ENCODE data around the gene DOK5. TPM values are rescaled to one million over a fixed set of nuclear protein-coding genes. Genes with fewer than 3 reads are reported as not detected.

Gene DOK5
- total and polyA plus RNA-seq, 7 donors = 7.4 to 25.5 (median 13.3) TPM

- DNase-seq (no peak), ATAC-seq (no peak)
- TF ChIP-seq, protein P1, sequence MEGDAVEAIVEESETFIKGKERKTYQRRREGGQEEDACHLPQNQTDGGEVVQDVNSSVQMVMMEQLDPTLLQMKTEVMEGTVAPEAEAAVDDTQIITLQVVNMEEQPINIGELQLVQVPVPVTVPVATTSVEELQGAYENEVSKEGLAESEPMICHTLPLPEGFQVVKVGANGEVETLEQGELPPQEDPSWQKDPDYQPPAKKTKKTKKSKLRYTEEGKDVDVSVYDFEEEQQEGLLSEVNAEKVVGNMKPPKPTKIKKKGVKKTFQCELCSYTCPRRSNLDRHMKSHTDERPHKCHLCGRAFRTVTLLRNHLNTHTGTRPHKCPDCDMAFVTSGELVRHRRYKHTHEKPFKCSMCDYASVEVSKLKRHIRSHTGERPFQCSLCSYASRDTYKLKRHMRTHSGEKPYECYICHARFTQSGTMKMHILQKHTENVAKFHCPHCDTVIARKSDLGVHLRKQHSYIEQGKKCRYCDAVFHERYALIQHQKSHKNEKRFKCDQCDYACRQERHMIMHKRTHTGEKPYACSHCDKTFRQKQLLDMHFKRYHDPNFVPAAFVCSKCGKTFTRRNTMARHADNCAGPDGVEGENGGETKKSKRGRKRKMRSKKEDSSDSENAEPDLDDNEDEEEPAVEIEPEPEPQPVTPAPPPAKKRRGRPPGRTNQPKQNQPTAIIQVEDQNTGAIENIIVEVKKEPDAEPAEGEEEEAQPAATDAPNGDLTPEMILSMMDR (IDR thresholded peaks at IDR 0.05) = no peak
- Histone ChIP-seq H3K4me3 (no peak overlapping the region), H3K4me1 (no peaks in the 10 kb centered on the region), H3K9me3 (no peaks in the 10 kb centered on the region), H3K36me3 (ENCODE audit: insufficient read depth in 1 of 2, low read depth in 1 of 2) (peaks cover 0 to 15% of the 10 kb centered on the region in 2 donors), H3K27me3 (ENCODE audit: insufficient read depth in 3 of 3, low read length in 2 of 3) (no peaks in the 10 kb centered on the region), H3K27ac (no peak overlapping the region)
- intact Hi-C loops (cut with DNase I) = no loop called here
Observed at GRCh38 chr20:54590856-54591255, 115.5 kb downstream of the DOK5 start.

- Histone ChIP-seq H3K27me3 (ENCODE audit: insufficient read depth in 3 of 3, low read length in 2 of 3) (no peaks in the 10 kb centered on the region), H3K4me3 (no peak overlapping the region), H3K9me3 (no peaks in the 10 kb centered on the region), H3K27ac (no peak overlapping the region), H3K4me1 (peaks cover 3% of the 10 kb centered on the region), H3K36me3 (ENCODE audit: insufficient read depth in 1 of 2, low read depth in 1 of 2) (peaks cover 0 to 12% of the 10 kb centered on the region in 2 donors)
- ATAC-seq = no peak
- no peak for DNase-seq
- TF ChIP-seq, protein P1 (IDR thresholded peaks at IDR 0.05) = no peak
- intact Hi-C loops (cut with DNase I) = no loop called here
Observed at GRCh38 chr20:54596651-54597050, 121.3 kb downstream of the DOK5 start.

DNA sequence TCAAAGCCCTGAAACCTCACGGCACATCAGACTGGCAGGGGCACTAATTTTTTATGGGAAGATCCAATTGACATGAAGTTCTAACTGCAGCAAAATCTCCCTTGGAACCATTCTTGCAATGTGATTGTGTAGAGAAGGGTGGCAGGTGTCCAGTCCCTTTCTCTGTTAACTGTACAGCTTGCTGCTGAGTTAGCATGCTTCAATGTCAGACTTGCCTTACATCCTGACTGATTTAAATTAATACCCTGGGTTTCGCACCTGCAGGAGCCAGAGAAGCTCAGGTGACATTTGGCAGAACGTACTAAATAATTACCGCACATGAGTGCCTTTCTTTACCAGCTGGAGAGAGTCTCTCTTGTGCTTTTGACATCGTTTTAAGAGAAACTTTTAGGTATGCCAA lies 123.0 kb downstream of the DOK5 start:
- ATAC-seq (no peak), DNase-seq (no peak)
- intact Hi-C loops (cut with DNase I) = no loop called here
- H3K27ac ChIP-seq = no peak overlapping the region
- 31 to 58% (median 43%) methylated on average over 5 of the region's 5 CpGs for WGBS, 3 donors
- no peak overlapping the region for H3K4me3 ChIP-seq
- H3K9me3 ChIP-seq = no peaks in the 10 kb centered on the region
- no peaks in the 10 kb centered on the region for H3K27me3 ChIP-seq (ENCODE audit: insufficient read depth in 3 of 3, low read length in 2 of 3)
- peaks cover 3% of the 10 kb centered on the region for H3K4me1 ChIP-seq
- TF ChIP-seq, protein P1 (IDR thresholded peaks at IDR 0.05) = no peak
- peaks cover 0 to 6% of the 10 kb centered on the region in 2 donors for H3K36me3 ChIP-seq (ENCODE audit: insufficient read depth in 1 of 2, low read depth in 1 of 2)

DNA sequence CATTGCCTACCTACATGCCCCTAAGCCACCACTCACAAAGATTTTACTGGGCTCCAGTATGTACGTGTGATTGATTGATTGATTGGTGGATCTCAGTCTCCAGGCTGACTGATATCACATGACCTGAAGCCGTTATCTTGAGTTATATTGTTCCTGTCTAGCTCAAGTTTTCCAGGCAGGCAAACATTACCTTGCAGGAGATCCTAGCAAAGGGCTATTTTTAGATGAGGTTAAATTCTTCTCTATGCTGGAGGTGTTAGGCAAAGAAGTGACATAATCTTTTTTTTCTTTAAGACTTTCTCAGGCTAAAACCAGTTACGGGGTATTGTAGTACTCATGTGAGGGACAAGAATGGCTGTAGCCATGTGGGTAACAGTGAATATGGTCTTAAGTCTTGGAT lies 125.2 kb downstream of the DOK5 start:
- H3K9me3 ChIP-seq = no peaks in the 10 kb centered on the region
- intact Hi-C loops (cut with DNase I) = no loop called here
- H3K27ac ChIP-seq = no peak overlapping the region
- no peak overlapping the region for H3K4me3 ChIP-seq
- 59 to 73% (median 61%) methylated on average over 3 of the region's 3 CpGs for WGBS, 3 donors
- no peak for DNase-seq
- peaks cover 3% of the 10 kb centered on the region for H3K4me1 ChIP-seq
- H3K36me3 ChIP-seq (ENCODE audit: insufficient read depth in 1 of 2, low read depth in 1 of 2) = no peaks in the 10 kb centered on the region
- TF ChIP-seq, protein P1 (IDR thresholded peaks at IDR 0.05) = no peak
- no peak for ATAC-seq
- H3K27me3 ChIP-seq (ENCODE audit: insufficient read depth in 3 of 3, low read length in 2 of 3) = no peaks in the 10 kb centered on the region

GRCh38 chr20:54601831-54602515 lies 126.6 kb downstream of the DOK5 start:
- no peak overlapping the region for H3K27ac ChIP-seq
- ATAC-seq (no peak), DNase-seq (no peak)
- TF ChIP-seq, protein P1 (IDR thresholded peaks at IDR 0.05) = no peak
- intact Hi-C loops (cut with DNase I) = no loop called here
- no peaks in the 10 kb centered on the region for H3K36me3 ChIP-seq (ENCODE audit: insufficient read depth in 1 of 2, low read depth in 1 of 2)
- H3K4me1 ChIP-seq = peaks cover 3% of the 10 kb centered on the region
- H3K4me3 ChIP-seq = no peak overlapping the region
- no peaks in the 10 kb centered on the region for H3K27me3 ChIP-seq (ENCODE audit: insufficient read depth in 3 of 3, low read length in 2 of 3)
- H3K9me3 ChIP-seq = no peaks in the 10 kb centered on the region
- WGBS, 3 donors = 69 to 75% (median 70%) methylated on average over 10 of the region's 10 CpGs
